Activated B cell treated with CpG ODN at 0.5 μM for 24 hours (primary cell): ENCODE measurements around the gene WNK1. TPM values are rescaled to one million over a fixed set of nuclear protein-coding genes. Genes with fewer than 3 reads are reported as not detected.

Source experiments
- ATAC-seq: fragments of 200-7000 bp; cut with Tn5 transposase; one replicate; pipeline ENCODE4 v1.10.0; 2021; ENCODE audit warnings: low read depth, mild to moderate bottlenecking, moderate library complexity
- CTCF ChIA-PET: fragments of 350-600 bp; sonication (Branson Sonifier 250); formaldehyde crosslinking; loops from one replicate; lab custom pipeline; 2021; ENCODE audit warnings: antibody characterized with exemption; lab: Charles Lee
- POLR2A ChIA-PET: fragments of 350-600 bp; sonication (Branson Sonifier 250); formaldehyde crosslinking; loops from one replicate; lab custom pipeline; 2021; ENCODE audit warnings: antibody characterized with exemption; lab: Charles Lee
- DNase-seq: peaks from one replicate; pipeline ENCODE4 v3.0.0; 2022
- H3K27ac Mint-ChIP-seq: one replicate; pipeline ENCODE4 v1.8.0; 2020; ENCODE audit warnings: mixed read lengths
- H3K27me3 Mint-ChIP-seq: one replicate; pipeline ENCODE4 v1.8.0; 2021; ENCODE audit warnings: mixed read lengths
- H3K36me3 Mint-ChIP-seq: one replicate; pipeline ENCODE4 v1.8.0; 2021; ENCODE audit warnings: low read depth, mixed read lengths
- H3K4me1 Mint-ChIP-seq: one replicate; pipeline ENCODE4 v1.8.0; 2021; ENCODE audit warnings: mixed read lengths
- H3K4me3 Mint-ChIP-seq: one replicate; pipeline ENCODE4 v1.8.0; 2020; ENCODE audit warnings: mild to moderate bottlenecking, mixed read lengths
- H3K9me3 Mint-ChIP-seq: one replicate; pipeline ENCODE4 v1.8.0; 2020; ENCODE audit warnings: mixed read lengths
- intact Hi-C: fragments of 100-400 bp; cut with micrococcal nuclease; formaldehyde crosslinking; loops from one replicate; pipeline ENCODE4 v1.15.1; 2024
- total RNA-seq: library from RNA; stranded (reverse); gene quantifications from 2 replicates; pipeline ENCODE4 v1.2.3, GENCODE V29; 2022
- TF ChIP-seq, protein P1 (sequence below): fragments of 200-600 bp; IDR thresholded peaks from one replicate; pipeline ENCODE4 v1.8.0; 2022; ENCODE audit warnings: antibody characterized with exemption, mild to moderate bottlenecking

Gene WNK1
- total RNA-seq, 1 donor from 2014 or later = 155 TPM

GRCh38 chr12:886206-886605, 133.8 kb downstream of the WNK1 start:
- no peak overlapping the region for H3K27ac Mint-ChIP-seq
- DNase-seq = no peak
- H3K9me3 Mint-ChIP-seq = no peaks in the 10 kb centered on the region
- H3K36me3 Mint-ChIP-seq = peaks cover 90% of the 10 kb centered on the region
- TF ChIP-seq, protein P1, sequence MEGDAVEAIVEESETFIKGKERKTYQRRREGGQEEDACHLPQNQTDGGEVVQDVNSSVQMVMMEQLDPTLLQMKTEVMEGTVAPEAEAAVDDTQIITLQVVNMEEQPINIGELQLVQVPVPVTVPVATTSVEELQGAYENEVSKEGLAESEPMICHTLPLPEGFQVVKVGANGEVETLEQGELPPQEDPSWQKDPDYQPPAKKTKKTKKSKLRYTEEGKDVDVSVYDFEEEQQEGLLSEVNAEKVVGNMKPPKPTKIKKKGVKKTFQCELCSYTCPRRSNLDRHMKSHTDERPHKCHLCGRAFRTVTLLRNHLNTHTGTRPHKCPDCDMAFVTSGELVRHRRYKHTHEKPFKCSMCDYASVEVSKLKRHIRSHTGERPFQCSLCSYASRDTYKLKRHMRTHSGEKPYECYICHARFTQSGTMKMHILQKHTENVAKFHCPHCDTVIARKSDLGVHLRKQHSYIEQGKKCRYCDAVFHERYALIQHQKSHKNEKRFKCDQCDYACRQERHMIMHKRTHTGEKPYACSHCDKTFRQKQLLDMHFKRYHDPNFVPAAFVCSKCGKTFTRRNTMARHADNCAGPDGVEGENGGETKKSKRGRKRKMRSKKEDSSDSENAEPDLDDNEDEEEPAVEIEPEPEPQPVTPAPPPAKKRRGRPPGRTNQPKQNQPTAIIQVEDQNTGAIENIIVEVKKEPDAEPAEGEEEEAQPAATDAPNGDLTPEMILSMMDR = no peak
- H3K27me3 Mint-ChIP-seq = no peaks in the 10 kb centered on the region
- no peak overlapping the region for H3K4me3 Mint-ChIP-seq
- ATAC-seq = no peak
- intact Hi-C loops = no loop called here
- ChIA-PET POLR2A (no interaction called here), CTCF (interaction anchor here (1.5 kb wide), 1 partner anchor 207 kb away, joined by 4 read pairs; no protein-coding TSS in a partner anchor)
- no peaks in the 10 kb centered on the region for H3K4me1 Mint-ChIP-seq

- no peak overlapping the region for H3K27ac Mint-ChIP-seq
- no peaks in the 10 kb centered on the region for H3K9me3 Mint-ChIP-seq
- H3K4me1 Mint-ChIP-seq = no peaks in the 10 kb centered on the region
- no peaks in the 10 kb centered on the region for H3K27me3 Mint-ChIP-seq
- CTCF ChIA-PET = no interaction called here
- TF ChIP-seq, protein P1 = no peak
- DNase-seq (no peak), ATAC-seq (no peak)
- intact Hi-C loops = no loop called here
- POLR2A ChIA-PET = no interaction called here
- H3K36me3 Mint-ChIP-seq = peaks cover 72% of the 10 kb centered on the region
- H3K4me3 Mint-ChIP-seq = no peak overlapping the region
Observed at GRCh38 chr12:894226-894625, 141.8 kb downstream of the WNK1 start.

GRCh38 chr12:896031-896430, 143.7 kb downstream of the WNK1 start:
- H3K27ac Mint-ChIP-seq = no peak overlapping the region
- H3K36me3 Mint-ChIP-seq = peaks cover 78% of the 10 kb centered on the region
- POLR2A ChIA-PET = no interaction called here
- ATAC-seq (no peak), DNase-seq (no peak)
- CTCF ChIA-PET = no interaction called here
- no peak overlapping the region for H3K4me3 Mint-ChIP-seq
- TF ChIP-seq, protein P1 = no peak
- no peaks in the 10 kb centered on the region for H3K27me3 Mint-ChIP-seq
- intact Hi-C loops = no loop called here
- H3K4me1 Mint-ChIP-seq = no peaks in the 10 kb centered on the region
- H3K9me3 Mint-ChIP-seq = no peaks in the 10 kb centered on the region

- CTCF ChIA-PET = no interaction called here
- POLR2A ChIA-PET = no interaction called here
- intact Hi-C loops = no loop called here
- Mint-ChIP-seq H3K9me3 (no peaks in the 10 kb centered on the region), H3K27me3 (no peaks in the 10 kb centered on the region), H3K4me3 (no peak overlapping the region), H3K36me3 (peaks cover 86% of the 10 kb centered on the region), H3K4me1 (no peaks in the 10 kb centered on the region), H3K27ac (no peak overlapping the region)
- no peak for DNase-seq
- no peak for ATAC-seq
- TF ChIP-seq, protein P1 = no peak
Observed at GRCh38 chr12:897386-897785, 145.0 kb downstream of the WNK1 start.

- intact Hi-C loops = no loop called here
- ATAC-seq = no peak
- no peak for DNase-seq
- Mint-ChIP-seq H3K4me3 (no peak overlapping the region), H3K4me1 (peaks cover 14% of the 10 kb centered on the region), H3K27ac (no peak overlapping the region), H3K36me3 (peaks cover 94% of the 10 kb centered on the region), H3K9me3 (no peaks in the 10 kb centered on the region), H3K27me3 (no peaks in the 10 kb centered on the region)
- POLR2A ChIA-PET = no interaction called here
- TF ChIP-seq, protein P1 = no peak
- CTCF ChIA-PET = interaction anchor here (0.7 kb wide), 1 partner anchor 689 kb away, joined by 3 read pairs; no protein-coding TSS in a partner anchor
Observed at GRCh38 chr12:902581-902980, 150.2 kb downstream of the WNK1 start.
